Esophagus squamous epithelium (tissue), 4 donors: ENCODE results near the gene TNFRSF13B.

ENCODE experiments used
- POLR2A ChIP-seq, 4 donors: fragments of 450-650 bp; IDR thresholded peaks; one replicate each; pipeline ENCODE4 v1.6.1; 2017; ENCODE audit warnings: antibody characterized with exemption in 4 of 4, mild to moderate bottlenecking in 4 of 4, moderate library complexity in 3 of 4
- TF ChIP-seq, protein P1 (sequence below), 6 experiments: fragments of 450-650 bp in 4 of 6; fragments of 200-600 bp in 2 of 6; sonication (generic) in 2 of 6; IDR thresholded peaks; one replicate each; pipeline ENCODE4 v1.5.1; 2016 to 2019; ENCODE audit warnings: antibody characterized with exemption in 6 of 6, mild to moderate bottlenecking in 4 of 6, moderate library complexity in 4 of 6

DNA sequence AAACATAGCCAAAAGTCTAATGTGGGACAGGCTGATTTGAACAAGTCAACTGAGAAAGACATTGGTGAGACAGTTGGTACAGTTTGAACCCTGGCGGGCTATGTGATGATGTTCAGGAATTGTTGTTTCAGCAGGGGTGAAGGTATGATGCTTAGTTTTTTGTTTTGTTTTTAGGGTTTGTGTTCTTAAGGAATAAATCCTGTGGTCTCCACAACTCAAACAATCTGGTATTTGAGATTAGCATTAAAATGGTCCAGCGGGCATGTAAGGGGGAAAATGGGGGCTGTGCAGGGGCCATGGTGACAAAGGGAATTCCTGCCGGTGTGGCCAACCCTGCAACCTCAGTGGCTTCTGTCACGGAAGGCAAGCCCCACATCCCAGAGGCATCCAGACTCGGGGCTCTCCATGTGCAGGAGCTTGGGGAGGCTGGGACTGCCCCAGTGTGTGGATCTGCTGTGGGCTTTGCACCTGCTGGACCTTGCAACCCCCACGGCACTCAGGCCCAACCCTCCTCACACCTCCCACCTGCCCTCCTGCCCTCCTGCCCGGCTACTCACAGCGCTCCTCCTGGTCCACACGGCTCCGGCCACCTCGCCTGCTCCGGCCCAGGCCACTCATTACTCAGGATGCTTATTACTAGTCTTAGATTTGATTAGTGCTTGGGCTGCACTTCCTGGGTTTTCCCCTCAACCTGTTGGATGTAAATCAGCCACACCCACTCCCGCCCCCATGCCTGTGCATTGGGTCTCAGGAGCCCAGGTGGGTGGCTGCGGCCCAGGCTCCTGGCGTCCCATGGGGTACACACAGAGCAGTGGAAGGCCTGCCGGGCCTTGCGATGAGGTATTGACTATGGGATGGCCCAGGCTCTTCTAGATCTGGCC lies at the start of gene TNFRSF13B:
- TF ChIP-seq, protein P1, sequence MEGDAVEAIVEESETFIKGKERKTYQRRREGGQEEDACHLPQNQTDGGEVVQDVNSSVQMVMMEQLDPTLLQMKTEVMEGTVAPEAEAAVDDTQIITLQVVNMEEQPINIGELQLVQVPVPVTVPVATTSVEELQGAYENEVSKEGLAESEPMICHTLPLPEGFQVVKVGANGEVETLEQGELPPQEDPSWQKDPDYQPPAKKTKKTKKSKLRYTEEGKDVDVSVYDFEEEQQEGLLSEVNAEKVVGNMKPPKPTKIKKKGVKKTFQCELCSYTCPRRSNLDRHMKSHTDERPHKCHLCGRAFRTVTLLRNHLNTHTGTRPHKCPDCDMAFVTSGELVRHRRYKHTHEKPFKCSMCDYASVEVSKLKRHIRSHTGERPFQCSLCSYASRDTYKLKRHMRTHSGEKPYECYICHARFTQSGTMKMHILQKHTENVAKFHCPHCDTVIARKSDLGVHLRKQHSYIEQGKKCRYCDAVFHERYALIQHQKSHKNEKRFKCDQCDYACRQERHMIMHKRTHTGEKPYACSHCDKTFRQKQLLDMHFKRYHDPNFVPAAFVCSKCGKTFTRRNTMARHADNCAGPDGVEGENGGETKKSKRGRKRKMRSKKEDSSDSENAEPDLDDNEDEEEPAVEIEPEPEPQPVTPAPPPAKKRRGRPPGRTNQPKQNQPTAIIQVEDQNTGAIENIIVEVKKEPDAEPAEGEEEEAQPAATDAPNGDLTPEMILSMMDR (IDR thresholded peaks at IDR 0.05), result no peak
- TF ChIP-seq POLR2A (IDR thresholded peaks at IDR 0.05), result peak in 1 of 4 donors; percentile 33
